Panc1 (cell line): ENCODE data around the gene DLG2. TPM values are rescaled to one million over a fixed set of nuclear protein-coding genes. Genes with fewer than 3 reads are reported as not detected.

Experiments used
- ATAC-seq: fragments of 200-7000 bp; cut with Tn5 transposase; 2 replicates; pipeline ENCODE4 v1.9.1; 2020; ENCODE audit warnings: mild to moderate bottlenecking, moderate library complexity
- BruUV-seq: library from RNA; stranded (reverse); fragments of 400-500 nt; replicated peaks from 2 replicates; lab custom pipeline; 2021; lab: Mats Ljungman, UMichigan
- CTCF ChIA-PET: fragments of 300-600 bp; sonication (Branson Sonifier 250); formaldehyde crosslinking; loops from one replicate; lab custom pipeline; 2022; ENCODE audit warnings: antibody characterized with exemption; lab: Charles Lee
- POLR2A ChIA-PET: fragments of 300-600 bp; sonication (Branson Sonifier 250); formaldehyde crosslinking; loops from one replicate; lab custom pipeline; 2022; ENCODE audit warnings: antibody characterized with exemption; lab: Charles Lee
- DNase-seq: peaks from one replicate; pipeline ENCODE4 v3.0.0-alpha.2; 2010; ENCODE audit warnings: low read depth, low spot score
- H3K27ac ChIP-seq: 2 replicates; pipeline ENCODE4 v1.5.1; 2011; ENCODE audit warnings: mild to moderate bottlenecking, low read length, inconsistent platforms
- H3K27me3 ChIP-seq: fragments of 200-500 bp; sonication (Bioruptor generic); 2 replicates; pipeline ENCODE4 v1.6.0; 2014; ENCODE audit warnings: low read length, inconsistent platforms; ENCODE audit not compliant: control insufficient read depth, insufficient read depth
- H3K36me3 ChIP-seq: fragments of 200-500 bp; sonication (Bioruptor generic); 2 replicates; pipeline ENCODE4 v1.5.1; 2014; ENCODE audit warnings: inconsistent platforms, mild to moderate bottlenecking, low read length, moderate library complexity; ENCODE audit not compliant: control insufficient read depth, insufficient read depth
- H3K4me1 ChIP-seq: 2 replicates; pipeline ENCODE4 v1.5.1; 2011; ENCODE audit warnings: inconsistent platforms, mild to moderate bottlenecking, low read length, moderate library complexity; ENCODE audit not compliant: control insufficient read depth, insufficient read depth
- H3K4me3 ChIP-seq, 2 experiments: 2 replicates each; pipeline ENCODE4 v1.5.1; 2011 to 2012; ENCODE audit warnings: low read depth in 2 of 2, low read length in 2 of 2, mild to moderate bottlenecking in 2 of 2, inconsistent platforms in 1 of 2, moderate library complexity in 1 of 2
- H3K9me3 ChIP-seq: fragments of 200-500 bp; sonication (Bioruptor generic); 2 replicates; pipeline ENCODE4 v1.5.1; 2014; ENCODE audit warnings: low read depth, mild to moderate bottlenecking, inconsistent platforms, low read length, moderate library complexity; ENCODE audit not compliant: control insufficient read depth, insufficient read depth
- POLR2AphosphoS5 ChIP-seq: IDR thresholded peaks from 2 replicates; pipeline ENCODE4 v1.6.1; 2012; ENCODE audit warnings: mild to moderate bottlenecking, low read depth, low read length, moderate library complexity
- SIN3A ChIP-seq: IDR thresholded peaks from 2 replicates; pipeline ENCODE4 v1.6.1; 2012; ENCODE audit warnings: low read depth, mild to moderate bottlenecking, low read length, moderate library complexity, borderline replicate concordance; ENCODE audit not compliant: insufficient read depth
- TCF7L2 ChIP-seq: IDR thresholded peaks from 2 replicates; pipeline ENCODE4 v1.6.1; 2011; ENCODE audit warnings: mild to moderate bottlenecking, low read depth, low read length, inconsistent platforms
- in situ Hi-C: cut with HindIII; loops from 2 replicates; pipeline ENCODE4 v1.10.0; 2016; ENCODE audit warnings: low sequenced_read_pairs, low pct_unique_long_range_greater_than_20kb
- intact Hi-C: fragments of 100-400 bp; cut with micrococcal nuclease; formaldehyde crosslinking; loops from one replicate; pipeline ENCODE4 v1.10.0; 2022; ENCODE audit not compliant: unreplicated experiment
- total RNA-seq: library from RNA; stranded (reverse); gene quantifications from one replicate; pipeline ENCODE4 v1.2.1, GENCODE V29; 2021; ENCODE audit not compliant: unreplicated experiment
- TF ChIP-seq, protein P1 (sequence below): fragments of 450-650 bp; IDR thresholded peaks from 2 replicates; pipeline ENCODE4 v1.5.1; 2017; ENCODE audit warnings: mild to moderate bottlenecking
- TF ChIP-seq, protein P2 (sequence below), 2 experiments: IDR thresholded peaks; 2 replicates each; pipeline ENCODE4 v1.6.1; 2011 to 2012; ENCODE audit warnings: low read depth in 2 of 2, control low read depth in 1 of 2, low read length in 1 of 2, mild to moderate bottlenecking in 1 of 2, moderate library complexity in 1 of 2; ENCODE audit not compliant: insufficient read depth in 1 of 2

The DLG2 gene
- total RNA-seq, 1 experiment from 2014 or later = 4.2 TPM

DNA sequence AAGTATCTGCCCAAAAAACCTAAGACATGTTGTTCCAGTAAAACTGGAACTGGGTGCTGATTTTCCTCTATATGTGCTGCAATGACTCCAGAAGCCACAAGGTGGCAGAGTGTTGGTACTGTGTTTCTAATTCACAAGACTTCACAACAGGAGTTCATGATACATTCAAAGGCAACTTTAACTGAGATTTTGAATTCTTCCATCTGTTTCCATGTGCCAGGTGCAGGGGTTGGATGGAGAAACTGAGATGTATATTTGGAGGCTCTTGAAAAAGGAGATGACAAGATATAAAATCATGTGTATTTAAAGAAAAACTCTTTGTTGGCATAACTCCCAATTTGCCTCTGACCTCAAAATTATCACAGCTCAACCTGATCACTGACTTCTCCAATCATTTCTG lies 1242.4 kb downstream of the DLG2 start:
- no TSS peak for BruUV-seq
- TF ChIP-seq POLR2AphosphoS5 (no peak), SIN3A (no peak), TCF7L2 (no peak)
- TF ChIP-seq, protein P1, sequence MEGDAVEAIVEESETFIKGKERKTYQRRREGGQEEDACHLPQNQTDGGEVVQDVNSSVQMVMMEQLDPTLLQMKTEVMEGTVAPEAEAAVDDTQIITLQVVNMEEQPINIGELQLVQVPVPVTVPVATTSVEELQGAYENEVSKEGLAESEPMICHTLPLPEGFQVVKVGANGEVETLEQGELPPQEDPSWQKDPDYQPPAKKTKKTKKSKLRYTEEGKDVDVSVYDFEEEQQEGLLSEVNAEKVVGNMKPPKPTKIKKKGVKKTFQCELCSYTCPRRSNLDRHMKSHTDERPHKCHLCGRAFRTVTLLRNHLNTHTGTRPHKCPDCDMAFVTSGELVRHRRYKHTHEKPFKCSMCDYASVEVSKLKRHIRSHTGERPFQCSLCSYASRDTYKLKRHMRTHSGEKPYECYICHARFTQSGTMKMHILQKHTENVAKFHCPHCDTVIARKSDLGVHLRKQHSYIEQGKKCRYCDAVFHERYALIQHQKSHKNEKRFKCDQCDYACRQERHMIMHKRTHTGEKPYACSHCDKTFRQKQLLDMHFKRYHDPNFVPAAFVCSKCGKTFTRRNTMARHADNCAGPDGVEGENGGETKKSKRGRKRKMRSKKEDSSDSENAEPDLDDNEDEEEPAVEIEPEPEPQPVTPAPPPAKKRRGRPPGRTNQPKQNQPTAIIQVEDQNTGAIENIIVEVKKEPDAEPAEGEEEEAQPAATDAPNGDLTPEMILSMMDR = peak; percentile 80
- TF ChIP-seq, protein P2, sequence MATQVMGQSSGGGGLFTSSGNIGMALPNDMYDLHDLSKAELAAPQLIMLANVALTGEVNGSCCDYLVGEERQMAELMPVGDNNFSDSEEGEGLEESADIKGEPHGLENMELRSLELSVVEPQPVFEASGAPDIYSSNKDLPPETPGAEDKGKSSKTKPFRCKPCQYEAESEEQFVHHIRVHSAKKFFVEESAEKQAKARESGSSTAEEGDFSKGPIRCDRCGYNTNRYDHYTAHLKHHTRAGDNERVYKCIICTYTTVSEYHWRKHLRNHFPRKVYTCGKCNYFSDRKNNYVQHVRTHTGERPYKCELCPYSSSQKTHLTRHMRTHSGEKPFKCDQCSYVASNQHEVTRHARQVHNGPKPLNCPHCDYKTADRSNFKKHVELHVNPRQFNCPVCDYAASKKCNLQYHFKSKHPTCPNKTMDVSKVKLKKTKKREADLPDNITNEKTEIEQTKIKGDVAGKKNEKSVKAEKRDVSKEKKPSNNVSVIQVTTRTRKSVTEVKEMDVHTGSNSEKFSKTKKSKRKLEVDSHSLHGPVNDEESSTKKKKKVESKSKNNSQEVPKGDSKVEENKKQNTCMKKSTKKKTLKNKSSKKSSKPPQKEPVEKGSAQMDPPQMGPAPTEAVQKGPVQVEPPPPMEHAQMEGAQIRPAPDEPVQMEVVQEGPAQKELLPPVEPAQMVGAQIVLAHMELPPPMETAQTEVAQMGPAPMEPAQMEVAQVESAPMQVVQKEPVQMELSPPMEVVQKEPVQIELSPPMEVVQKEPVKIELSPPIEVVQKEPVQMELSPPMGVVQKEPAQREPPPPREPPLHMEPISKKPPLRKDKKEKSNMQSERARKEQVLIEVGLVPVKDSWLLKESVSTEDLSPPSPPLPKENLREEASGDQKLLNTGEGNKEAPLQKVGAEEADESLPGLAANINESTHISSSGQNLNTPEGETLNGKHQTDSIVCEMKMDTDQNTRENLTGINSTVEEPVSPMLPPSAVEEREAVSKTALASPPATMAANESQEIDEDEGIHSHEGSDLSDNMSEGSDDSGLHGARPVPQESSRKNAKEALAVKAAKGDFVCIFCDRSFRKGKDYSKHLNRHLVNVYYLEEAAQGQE (IDR thresholded peaks at IDR 0.05; ENCODE audit: insufficient read depth in 1 of 2, low read depth in 2 of 2, low read length in 1 of 2) = no peak
- no peaks in the 10 kb centered on the region for H3K9me3 ChIP-seq
- ChIA-PET POLR2A (no interaction called here), CTCF (no interaction called here)
- intact Hi-C loops (loop anchor here (5.0 kb wide), 2 partner anchors 143 to 547 kb away; no protein-coding TSS in a partner anchor), in situ Hi-C loops (no loop called here)
- H3K36me3 ChIP-seq = no peaks in the 10 kb centered on the region
- no peaks in the 10 kb centered on the region for H3K4me1 ChIP-seq
- H3K27ac ChIP-seq = no peak overlapping the region
- no peak overlapping the region for H3K4me3 ChIP-seq
- no peak for ATAC-seq
- DNase-seq = peak; percentile 38
- H3K27me3 ChIP-seq = no peaks in the 10 kb centered on the region

DNA sequence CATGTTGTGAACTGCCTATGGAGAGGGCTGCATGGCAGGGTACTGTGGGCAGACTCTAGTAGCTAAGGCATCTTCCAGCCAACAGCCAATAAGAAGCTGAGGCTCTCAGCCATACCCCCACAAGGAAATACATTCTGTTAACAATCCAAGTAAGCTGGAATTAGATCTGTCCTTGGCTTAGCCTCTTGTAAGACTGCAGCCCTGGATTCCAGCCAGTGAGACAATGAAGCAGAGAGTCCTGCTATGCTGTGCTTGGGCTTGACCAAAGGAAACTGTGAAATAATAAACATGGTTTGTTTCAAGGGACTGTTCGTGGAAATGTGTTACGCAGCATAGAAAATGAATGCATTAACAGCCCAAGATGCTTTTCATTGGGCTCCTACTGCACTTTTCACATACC lies 1243.6 kb downstream of the DLG2 start:
- H3K27me3 ChIP-seq = no peaks in the 10 kb centered on the region
- in situ Hi-C loops (no loop called here), intact Hi-C loops (loop anchor here (5.0 kb wide), 2 partner anchors 144 to 546 kb away; no protein-coding TSS in a partner anchor)
- POLR2A ChIA-PET = no interaction called here
- H3K36me3 ChIP-seq = no peaks in the 10 kb centered on the region
- CTCF ChIA-PET = no interaction called here
- no peaks in the 10 kb centered on the region for H3K9me3 ChIP-seq
- no peaks in the 10 kb centered on the region for H3K4me1 ChIP-seq
- ATAC-seq = no peak
- DNase-seq = no peak
- H3K27ac ChIP-seq = no peak overlapping the region
- no TSS peak for BruUV-seq
- H3K4me3 ChIP-seq = no peak overlapping the region
- TF ChIP-seq, protein P2 (IDR thresholded peaks at IDR 0.05; ENCODE audit: insufficient read depth in 1 of 2, low read depth in 2 of 2, low read length in 1 of 2) = no peak
- TF ChIP-seq, protein P1 = no peak
- TF ChIP-seq POLR2AphosphoS5 = no peak
- no peak for TF ChIP-seq TCF7L2
- TF ChIP-seq SIN3A = no peak
